Tibial nerve (tissue), 4 donors: ENCODE measurements around the gene SH3BP2.

ENCODE experiments used
- CTCF ChIP-seq, 5 experiments: fragments of 200-600 bp in 3 of 5; fragments of 450-650 bp in 2 of 5; sonication (generic) in 3 of 5; IDR thresholded peaks; one replicate each; pipeline ENCODE4 v1.5.1; 2016 to 2019; ENCODE audit warnings: antibody characterized with exemption in 5 of 5, mild to moderate bottlenecking in 3 of 5, moderate library complexity in 2 of 5
- EP300 ChIP-seq, 2 donors: sonication (generic); formaldehyde crosslinking; IDR thresholded peaks; one replicate each; pipeline ENCODE4 v1.6.1; 2017; ENCODE audit warnings: antibody characterized with exemption in 2 of 2, mild to moderate bottlenecking in 1 of 2

- TF ChIP-seq CTCF (IDR thresholded peaks at IDR 0.05) (no peak), EP300 (IDR thresholded peaks at IDR 0.05) (no peak)
These were observed at the start of gene SH3BP2 for GRCh38 chr4:2792711-2793585.
